Nephron progenitor cell (in vitro differentiated cells): ENCODE data around the gene SLC22A2.

Experiments
- DNase-seq: peaks from one replicate; pipeline ENCODE4 v3.0.0; 2021
- H3K27ac Mint-ChIP-seq: 2 replicates; pipeline ENCODE4 v1.8.0; 2021; ENCODE audit warnings: mild to moderate bottlenecking, moderate library complexity, mixed read lengths
- H3K27me3 Mint-ChIP-seq: 2 replicates; pipeline ENCODE4 v1.8.0; 2021; ENCODE audit warnings: mild to moderate bottlenecking, low read depth, mixed read lengths; ENCODE audit not compliant: poor library complexity
- H3K36me3 Mint-ChIP-seq: 2 replicates; pipeline ENCODE4 v1.8.0; 2021; ENCODE audit warnings: low read depth, mixed read lengths
- H3K4me1 Mint-ChIP-seq: 2 replicates; pipeline ENCODE4 v1.8.0; 2021; ENCODE audit warnings: mixed read lengths
- H3K4me3 Mint-ChIP-seq: 2 replicates; pipeline ENCODE4 v1.8.0; 2021; ENCODE audit warnings: mild to moderate bottlenecking, moderate library complexity, mixed read lengths
- H3K9me3 Mint-ChIP-seq: 2 replicates; pipeline ENCODE4 v1.8.0; 2021; ENCODE audit warnings: mild to moderate bottlenecking, moderate library complexity, mixed read lengths
- TF ChIP-seq, protein P1 (sequence below): fragments of 200-600 bp; sonication (generic); IDR thresholded peaks from 2 replicates; pipeline ENCODE4 v1.5.0; 2021; ENCODE audit warnings: antibody characterized with exemption

SLC22A2 gene

DNA sequence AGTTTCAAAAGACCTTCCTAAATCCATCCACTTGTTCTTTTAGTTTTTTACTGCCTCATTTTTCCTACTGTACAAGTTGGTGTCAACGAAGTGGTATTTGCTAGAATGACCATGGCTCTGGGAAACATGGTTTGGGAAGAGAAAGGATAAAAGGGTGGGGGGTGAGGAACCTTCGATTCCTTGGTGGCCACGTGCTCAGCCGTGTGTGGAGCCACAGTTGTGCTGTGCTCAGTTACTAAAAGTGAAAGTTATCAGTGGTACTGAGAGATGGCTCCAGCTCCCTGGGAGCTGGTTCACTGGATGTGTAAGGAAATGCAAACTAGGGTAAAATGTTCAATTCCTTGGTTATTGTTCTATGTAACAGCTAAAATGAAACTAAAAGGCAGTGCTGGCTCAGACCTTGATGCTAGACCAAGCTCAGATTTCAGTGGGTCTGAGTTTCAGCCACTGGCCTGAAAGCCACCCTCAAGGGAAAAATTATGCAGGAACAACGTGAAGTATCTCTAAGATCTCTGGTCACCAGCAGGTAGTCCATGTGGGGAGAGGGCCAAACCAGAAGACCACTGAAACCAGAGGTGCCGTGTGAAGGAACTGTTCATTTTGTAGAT is 7.4 kb upstream of the SLC22A2 start:
- Mint-ChIP-seq H3K4me1 (peaks cover 9% of the 10 kb centered on the region), H3K27me3 (peaks cover 9% of the 10 kb centered on the region), H3K4me3 (no peak overlapping the region), H3K9me3 (no peaks in the 10 kb centered on the region), H3K36me3 (no peaks in the 10 kb centered on the region), H3K27ac (no peak overlapping the region)
- TF ChIP-seq, protein P1, sequence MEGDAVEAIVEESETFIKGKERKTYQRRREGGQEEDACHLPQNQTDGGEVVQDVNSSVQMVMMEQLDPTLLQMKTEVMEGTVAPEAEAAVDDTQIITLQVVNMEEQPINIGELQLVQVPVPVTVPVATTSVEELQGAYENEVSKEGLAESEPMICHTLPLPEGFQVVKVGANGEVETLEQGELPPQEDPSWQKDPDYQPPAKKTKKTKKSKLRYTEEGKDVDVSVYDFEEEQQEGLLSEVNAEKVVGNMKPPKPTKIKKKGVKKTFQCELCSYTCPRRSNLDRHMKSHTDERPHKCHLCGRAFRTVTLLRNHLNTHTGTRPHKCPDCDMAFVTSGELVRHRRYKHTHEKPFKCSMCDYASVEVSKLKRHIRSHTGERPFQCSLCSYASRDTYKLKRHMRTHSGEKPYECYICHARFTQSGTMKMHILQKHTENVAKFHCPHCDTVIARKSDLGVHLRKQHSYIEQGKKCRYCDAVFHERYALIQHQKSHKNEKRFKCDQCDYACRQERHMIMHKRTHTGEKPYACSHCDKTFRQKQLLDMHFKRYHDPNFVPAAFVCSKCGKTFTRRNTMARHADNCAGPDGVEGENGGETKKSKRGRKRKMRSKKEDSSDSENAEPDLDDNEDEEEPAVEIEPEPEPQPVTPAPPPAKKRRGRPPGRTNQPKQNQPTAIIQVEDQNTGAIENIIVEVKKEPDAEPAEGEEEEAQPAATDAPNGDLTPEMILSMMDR, result no peak
- DNase-seq, result no peak

DNA sequence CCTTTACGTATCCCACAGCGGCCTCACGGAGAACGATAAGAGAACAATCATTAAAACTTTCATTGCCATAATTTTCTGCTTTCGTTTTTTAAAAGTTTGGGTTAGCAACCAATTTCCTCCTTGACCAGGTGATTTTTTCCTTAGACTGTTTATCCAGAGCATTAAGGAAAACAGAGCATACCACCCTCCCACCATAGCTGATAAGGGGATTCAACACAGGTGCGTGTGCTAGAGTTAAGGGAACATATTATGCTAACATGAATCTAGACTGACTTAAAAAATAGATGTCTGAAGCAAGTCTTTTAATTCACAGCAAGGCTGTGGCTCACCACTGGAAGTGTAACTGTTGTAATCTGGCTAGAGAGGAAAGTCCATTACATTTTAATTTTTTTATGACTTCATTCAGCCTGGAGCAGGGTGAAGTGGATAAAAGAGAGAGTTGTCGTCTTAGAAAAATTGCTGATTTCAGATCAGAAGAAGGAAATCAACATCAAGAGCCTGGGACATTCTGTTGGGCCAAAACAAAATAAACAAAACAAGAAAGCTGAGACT is 5.5 kb upstream of the SLC22A2 start:
- Mint-ChIP-seq H3K27me3 (peaks cover 12% of the 10 kb centered on the region), H3K4me3 (no peak overlapping the region), H3K36me3 (no peaks in the 10 kb centered on the region), H3K4me1 (peaks cover 27% of the 10 kb centered on the region), H3K27ac (no peak overlapping the region), H3K9me3 (no peaks in the 10 kb centered on the region)
- TF ChIP-seq, protein P1, result no peak
- no peak for DNase-seq

DNA sequence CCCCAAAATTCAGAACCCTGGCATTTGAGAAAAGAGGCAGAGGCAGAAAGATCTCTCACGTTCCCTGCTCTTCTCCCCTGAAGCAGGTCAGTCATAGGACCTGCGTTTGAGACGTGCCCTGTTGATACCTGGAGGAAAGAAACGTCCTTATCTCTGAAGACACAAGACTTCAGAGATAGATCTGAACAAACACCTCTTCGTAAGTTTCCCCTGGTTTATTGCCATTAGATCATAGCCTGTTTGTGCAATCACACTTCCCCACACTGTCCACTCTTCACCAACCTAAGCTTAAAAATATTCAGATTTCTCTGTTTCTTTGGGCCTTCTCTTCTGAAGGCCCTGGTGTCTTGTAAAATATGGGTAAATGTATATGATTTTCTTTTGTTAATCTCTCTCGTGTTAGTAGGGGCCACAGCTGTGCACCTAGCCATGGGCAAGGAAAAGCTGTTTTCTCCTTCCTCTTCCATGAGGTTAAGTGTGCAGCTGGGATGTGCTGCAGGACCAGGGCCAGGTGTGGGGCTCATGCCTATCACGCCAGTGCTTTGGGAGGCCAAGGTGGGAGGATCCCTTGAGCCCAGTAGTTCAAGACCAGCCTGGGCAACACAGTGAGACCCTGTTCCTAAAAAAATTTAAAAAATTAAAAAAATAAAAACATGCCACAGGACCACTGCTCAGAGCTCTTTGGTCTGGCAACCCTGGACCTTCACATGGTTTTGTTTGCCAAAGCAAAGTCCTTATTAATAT is 4.7 kb upstream of the SLC22A2 start:
- Mint-ChIP-seq H3K4me3 (no peak overlapping the region), H3K9me3 (no peaks in the 10 kb centered on the region), H3K27me3 (peaks cover 8% of the 10 kb centered on the region), H3K36me3 (no peaks in the 10 kb centered on the region), H3K27ac (no peak overlapping the region), H3K4me1 (peaks cover 31% of the 10 kb centered on the region)
- TF ChIP-seq, protein P1, result no peak
- DNase-seq, result no peak

DNA sequence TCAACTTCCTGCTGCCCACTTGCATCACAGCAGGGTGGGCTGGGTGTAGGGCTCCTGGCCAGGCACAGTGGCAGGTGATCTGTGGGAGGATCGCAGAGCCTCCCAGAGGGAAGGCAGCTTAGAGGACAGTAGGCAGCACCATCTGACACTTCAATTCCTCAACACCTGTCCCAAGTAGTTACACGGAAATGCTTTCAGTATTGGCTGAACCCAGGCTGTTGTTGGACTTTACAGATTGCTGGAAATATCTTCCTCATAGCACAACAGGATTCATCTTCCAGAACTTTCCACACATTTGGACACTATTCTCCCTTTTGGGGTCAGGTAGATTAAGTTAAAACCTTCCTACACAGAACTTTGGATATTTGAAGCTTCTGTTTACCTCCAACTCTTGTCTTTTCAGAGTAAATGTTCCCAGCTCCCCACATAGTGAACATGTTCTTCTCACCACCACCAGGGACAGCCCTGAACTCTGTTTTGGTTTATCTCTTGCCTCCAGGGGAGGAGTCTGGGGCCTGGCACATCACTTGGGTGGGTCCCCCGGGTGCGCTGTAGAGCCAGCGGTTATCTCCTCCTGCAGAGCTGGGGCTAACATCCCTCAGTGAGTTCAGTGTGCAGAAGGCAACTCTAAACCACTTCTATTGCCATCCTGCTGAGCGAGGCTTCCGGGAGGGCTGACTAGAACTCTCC is 3.5 kb upstream of the SLC22A2 start:
- DNase-seq, result no peak
- Mint-ChIP-seq H3K4me1 (peaks cover 31% of the 10 kb centered on the region), H3K4me3 (no peak overlapping the region), H3K27me3 (peaks cover 9% of the 10 kb centered on the region), H3K27ac (no peak overlapping the region), H3K36me3 (no peaks in the 10 kb centered on the region), H3K9me3 (no peaks in the 10 kb centered on the region)
- TF ChIP-seq, protein P1, result peak; percentile 16

DNA sequence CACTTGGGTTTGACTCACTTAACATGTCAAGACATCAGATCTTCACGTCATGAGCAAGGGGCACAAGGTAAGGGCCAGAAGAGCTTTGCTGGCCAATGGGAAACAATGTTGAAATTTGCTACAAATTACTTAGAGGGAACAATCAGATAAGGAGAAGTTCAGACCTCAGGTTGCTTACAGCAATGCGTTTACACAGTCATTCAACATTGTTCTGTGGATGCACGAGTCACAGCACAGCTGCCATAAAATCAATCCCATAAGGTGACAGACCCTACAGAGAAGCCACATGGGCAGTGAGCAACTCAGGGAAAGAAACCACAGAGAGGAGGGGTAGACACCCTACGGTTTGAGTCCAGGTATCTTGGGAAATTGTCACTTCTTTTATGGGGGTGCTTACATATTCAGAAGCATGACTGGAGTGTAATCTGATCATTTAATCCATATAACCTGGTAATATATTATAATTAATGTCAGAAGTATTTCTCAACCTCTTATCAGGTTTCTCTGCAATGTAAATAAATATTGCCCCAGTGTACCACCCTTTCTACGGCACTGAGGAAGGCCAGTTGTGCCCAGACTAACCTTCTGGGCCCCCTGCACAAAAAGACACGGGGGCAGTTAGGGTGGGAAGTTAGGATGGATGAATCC is 2.3 kb upstream of the SLC22A2 start:
- Mint-ChIP-seq H3K4me3 (no peak overlapping the region), H3K4me1 (peaks cover 31% of the 10 kb centered on the region), H3K27ac (no peak overlapping the region), H3K9me3 (no peaks in the 10 kb centered on the region), H3K36me3 (no peaks in the 10 kb centered on the region), H3K27me3 (peaks cover 14% of the 10 kb centered on the region)
- no peak for DNase-seq
- TF ChIP-seq, protein P1, result no peak
